IMR-90 (cell line): Measurements from ENCODE around the gene RNF130. TPM values are rescaled to one million over a fixed set of nuclear protein-coding genes. Genes with fewer than 3 reads are reported as not detected.

Experiments used
- ATAC-seq: fragments of 200-7000 bp; cut with Tn5 transposase; 2 replicates; pipeline ENCODE4 v1.9.1; 2020; ENCODE audit warnings: low read depth, mild to moderate bottlenecking, moderate library complexity
- BruUV-seq: library from RNA; stranded (reverse); fragments of 400-500 nt; replicated peaks from 2 replicates; lab custom pipeline; 2021; lab: Mats Ljungman, UMichigan
- CTCF ChIA-PET: fragments of 300-600 bp; formaldehyde crosslinking; extraction: SDS; loops from one replicate; lab custom pipeline; 2021; ENCODE audit warnings: antibody characterized with exemption; lab: Yijun Ruan, JAX
- POLR2A ChIA-PET: fragments of 300-600 bp; sonication (Branson Sonifier 250); formaldehyde crosslinking; loops from one replicate; lab custom pipeline; 2022; ENCODE audit warnings: antibody characterized with exemption; ENCODE audit not compliant: unreplicated experiment; lab: Charles Lee
- DNase-seq: peaks from one replicate; pipeline ENCODE4 v3.0.0; 2013
- H2AFZ ChIP-seq: replicated peaks from 2 replicates; pipeline ENCODE3; 2013; ENCODE audit warnings: low read length, mild to moderate bottlenecking; ENCODE audit not compliant: poor library complexity
- H2AK5ac ChIP-seq: 2 replicates; pipeline ENCODE4 v1.6.1; 2013; ENCODE audit warnings: low read depth, low read length, inconsistent platforms
- H2AK9ac ChIP-seq: replicated peaks from 2 replicates; pipeline ENCODE3; 2013; ENCODE audit warnings: mild to moderate bottlenecking, low read depth, low read length, moderate library complexity; ENCODE audit not compliant: poor library complexity
- H2BK120ac ChIP-seq: 2 replicates; pipeline ENCODE4 v1.6.1; 2013; ENCODE audit warnings: low read depth, low read length, inconsistent platforms
- H2BK15ac ChIP-seq: 3 replicates; pipeline ENCODE4 v1.6.1; 2013; ENCODE audit warnings: low read depth, low read length, inconsistent platforms
- H2BK20ac ChIP-seq: 2 replicates; pipeline ENCODE4 v1.6.1; 2013; ENCODE audit warnings: low read depth, mild to moderate bottlenecking, inconsistent platforms, low read length, moderate library complexity
- H2BK5ac ChIP-seq: 2 replicates; pipeline ENCODE4 v1.6.1; 2013; ENCODE audit warnings: mild to moderate bottlenecking, low read depth, low read length, inconsistent platforms; ENCODE audit not compliant: poor library complexity, severe bottlenecking
- H3K14ac ChIP-seq: replicated peaks from 2 replicates; pipeline ENCODE4 v1.6.1; 2013; ENCODE audit warnings: low read depth, low read length, inconsistent platforms
- H3K18ac ChIP-seq: 2 replicates; pipeline ENCODE4 v1.6.1; 2013; ENCODE audit warnings: low read depth, low read length, control low read depth
- H3K23ac ChIP-seq: 2 replicates; pipeline ENCODE4 v1.6.1; 2013; ENCODE audit warnings: low read depth, low read length, inconsistent platforms
- H3K27ac ChIP-seq: 2 replicates; pipeline ENCODE4 v1.5.1; 2013; ENCODE audit warnings: mild to moderate bottlenecking, control low read depth, low read length; ENCODE audit not compliant: insufficient read depth
- H3K27me3 ChIP-seq: 2 replicates; pipeline ENCODE4 v1.6.1; 2013; ENCODE audit warnings: low read length; ENCODE audit not compliant: control insufficient read depth, insufficient read depth
- H3K36me3 ChIP-seq: 2 replicates; pipeline ENCODE4 v1.6.1; 2013; ENCODE audit warnings: low read length, mixed read lengths; ENCODE audit not compliant: control insufficient read depth, insufficient read depth
- H3K4ac ChIP-seq: 2 replicates; pipeline ENCODE4 v1.6.1; 2013; ENCODE audit warnings: low read depth, low read length, inconsistent platforms
- H3K4me1 ChIP-seq: 2 replicates; pipeline ENCODE4 v1.6.1; 2013; ENCODE audit warnings: low read length, mixed read lengths; ENCODE audit not compliant: control insufficient read depth, insufficient read depth
- H3K4me2 ChIP-seq: 2 replicates; pipeline ENCODE4 v1.6.1; 2013; ENCODE audit warnings: low read depth, mild to moderate bottlenecking, control low read depth, low read length, moderate library complexity
- H3K4me3 ChIP-seq: 2 replicates; pipeline ENCODE4 v1.5.1; 2013; ENCODE audit warnings: low read depth, mild to moderate bottlenecking, control low read depth, low read length, moderate library complexity; ENCODE audit not compliant: insufficient read depth
- H3K56ac ChIP-seq: 2 replicates; pipeline ENCODE4 v1.6.1; 2013; ENCODE audit warnings: low read length, inconsistent platforms; ENCODE audit not compliant: insufficient read depth; ENCODE audit errors: extremely low read depth
- H3K79me1 ChIP-seq, 2 experiments: 2 replicates each; pipeline ENCODE4 v1.6.1; 2013; ENCODE audit warnings: low read length in 2 of 2, inconsistent platforms in 1 of 2, low read depth in 1 of 2
- H3K9ac ChIP-seq: 2 replicates; pipeline ENCODE4 v1.6.1; 2013; ENCODE audit warnings: low read depth, low read length, control low read depth
- H3K9me1 ChIP-seq: 2 replicates; pipeline ENCODE4 v1.6.1; 2013; ENCODE audit warnings: low read length, inconsistent platforms; ENCODE audit not compliant: insufficient read depth
- H3K9me3 ChIP-seq: 2 replicates; pipeline ENCODE4 v1.6.1; 2013; ENCODE audit warnings: low read length; ENCODE audit not compliant: control insufficient read depth, insufficient read depth
- H4K20me1 ChIP-seq: 2 replicates; pipeline ENCODE4 v1.6.1; 2013; ENCODE audit warnings: low read length, inconsistent platforms; ENCODE audit not compliant: insufficient read depth
- H4K5ac ChIP-seq: 2 replicates; pipeline ENCODE4 v1.6.1; 2013; ENCODE audit warnings: mild to moderate bottlenecking, low read depth, low read length, control low read depth
- H4K8ac ChIP-seq, 2 experiments: 2 replicates each; pipeline ENCODE4 v1.6.1; 2013; ENCODE audit warnings: low read depth in 2 of 2, low read length in 2 of 2, control low read depth in 1 of 2, inconsistent platforms in 1 of 2
- H4K91ac ChIP-seq: 2 replicates; pipeline ENCODE4 v1.6.1; 2013; ENCODE audit warnings: low read depth, low read length, inconsistent platforms; ENCODE audit not compliant: insufficient read depth
- BHLHE40 ChIP-seq: fragments of 150-350 bp; IDR thresholded peaks from 2 replicates; pipeline ENCODE4 v1.6.1; 2016; ENCODE audit warnings: mild to moderate bottlenecking, low read depth, low read length
- CEBPB ChIP-seq: IDR thresholded peaks from 2 replicates; pipeline ENCODE4 v1.6.1; 2012; ENCODE audit warnings: low read depth, low read length, improper control_type of control experiment
- CHD1 ChIP-seq: IDR thresholded peaks from 2 replicates; pipeline ENCODE4 v1.6.1; 2012; ENCODE audit warnings: low read depth, low read length, improper control_type of control experiment
- CTCF ChIP-seq: conservative IDR thresholded peaks from 2 replicates; pipeline ENCODE4 v1.5.1; 2012; ENCODE audit warnings: mild to moderate bottlenecking, low read depth, low read length, improper control_type of control experiment
- ELK1 ChIP-seq: fragments of 150-350 bp; IDR thresholded peaks from 2 replicates; pipeline ENCODE4 v1.6.1; 2016; ENCODE audit warnings: low read depth, mild to moderate bottlenecking, low read length, moderate library complexity, borderline replicate concordance
- FOS ChIP-seq: fragments of 150-350 bp; IDR thresholded peaks from 2 replicates; pipeline ENCODE4 v1.6.1; 2016; ENCODE audit warnings: low read depth, low read length
- MAFK ChIP-seq: IDR thresholded peaks from 2 replicates; pipeline ENCODE4 v1.6.1; 2012; ENCODE audit warnings: low read depth, low read length, improper control_type of control experiment
- MAZ ChIP-seq: IDR thresholded peaks from 2 replicates; pipeline ENCODE4 v1.6.1; 2012; ENCODE audit warnings: low read depth, mild to moderate bottlenecking, low read length, improper control_type of control experiment, moderate library complexity, borderline replicate concordance
- NFE2L2 ChIP-seq: fragments of 150-350 bp; IDR thresholded peaks from 2 replicates; pipeline ENCODE4 v1.6.1; 2016; ENCODE audit warnings: low read depth, mild to moderate bottlenecking, low read length
- POLR2A ChIP-seq: IDR thresholded peaks from 2 replicates; pipeline ENCODE4 v1.6.1; 2012; ENCODE audit warnings: mild to moderate bottlenecking, low read depth, low read length
- RAD21 ChIP-seq: IDR thresholded peaks from 2 replicates; pipeline ENCODE4 v1.6.1; 2012; ENCODE audit warnings: low read length, improper control_type of control experiment
- RCOR1 ChIP-seq: IDR thresholded peaks from 2 replicates; pipeline ENCODE4 v1.6.1; 2012; ENCODE audit warnings: mild to moderate bottlenecking, low read length, improper control_type of control experiment; ENCODE audit not compliant: insufficient replicate concordance
- RFX5 ChIP-seq: IDR thresholded peaks from 2 replicates; pipeline ENCODE4 v1.8.0; 2012; ENCODE audit warnings: low read depth, mild to moderate bottlenecking, low read length, moderate library complexity
- SMC3 ChIP-seq: fragments of 150-350 bp; IDR thresholded peaks from 2 replicates; pipeline ENCODE4 v1.6.1; 2016; ENCODE audit warnings: low read depth, mild to moderate bottlenecking, antibody characterized with exemption, low read length, moderate library complexity
- WGBS, 2 experiments: methylation state at CpG; one replicate each; pipeline versions ENCODE4 v1.1.5 to v1.1.7; 2013; ENCODE audit warnings: missing lambda C conversion rate in 2 of 2; ENCODE audit not compliant: insufficient read length in 1 of 2; ENCODE audit errors: extremely low coverage in 2 of 2; 5-methylcytosine and 5-hydroxymethylcytosine counted together
- dilution Hi-C: fragments of 300-500 bp; cut with HindIII; formaldehyde crosslinking; loops from one replicate; pipeline ENCODE4 v1.14.3; 2018; ENCODE audit warnings: low sequenced_read_pairs; ENCODE audit not compliant: unreplicated experiment
- in situ Hi-C: fragments of 300-500 bp; cut with MboI; formaldehyde crosslinking; loops from 3 replicates; pipeline ENCODE4 v1.14.3; 2019; ENCODE audit warnings: low sequenced_read_pairs, inconsistent platforms, mixed read lengths
- intact Hi-C: fragments of 100-400 bp; cut with micrococcal nuclease; formaldehyde crosslinking; loops from 2 replicates; pipeline ENCODE4 v1.10.0; 2022
- polyA plus RNA-seq, 3 experiments: library from polyadenylated mRNA; depleted of rRNA; stranded (reverse); fragments of >200 nt; gene quantifications; 2 replicates each; pipeline ENCODE4 v1.2.3, GENCODE V29; 2012; ENCODE audit warnings: low replicate concordance in 1 of 3
- total RNA-seq: library from RNA; depleted of rRNA; stranded (reverse); fragments of >200 nt; gene quantifications from 2 replicates; pipeline ENCODE4 v1.2.3, GENCODE V29; 2012

Gene RNF130
- total and polyA plus RNA-seq, 2 of the 4 experiments (the other 2 are of a cell fraction), result 12.9 to 21.7 TPM

- Histone ChIP-seq H3K4me3 (peak within 1 kb of the TSS; percentile 99), H3K9ac (peak within 1 kb of the TSS; percentile 96), H2AK5ac (peak within 1 kb of the TSS; percentile 70), H3K79me1 (peaks cover 19 to 40% of the 10 kb centered on the region in 2 experiments), H4K8ac (peak within 1 kb of the TSS; percentile 88 to 95), H2BK20ac (no peak within 1 kb of the TSS), H3K18ac (peak within 1 kb of the TSS; percentile 80; the same call in 1 of the 2 replicates), H3K14ac (peak within 1 kb of the TSS; percentile 92), H4K20me1 (peaks cover 14% of the 10 kb centered on the region; the same call in 1 of the 2 replicates), H3K4me2 (peak within 1 kb of the TSS; percentile 86), H3K9me1 (peaks cover 4% of the 10 kb centered on the region; the same call in 1 of the 2 replicates), H3K4ac (peak within 1 kb of the TSS; percentile 89), H3K23ac (peak within 1 kb of the TSS; percentile 87; the same call in 1 of the 2 replicates), H4K91ac (peak within 1 kb of the TSS; percentile 83; the same call in 1 of the 2 replicates), H3K27ac (peak within 1 kb of the TSS; percentile 97), H2BK5ac (peak within 1 kb of the TSS; percentile 92), H3K36me3 (peaks cover 19% of the 10 kb centered on the region), H3K4me1 (peaks cover 7% of the 10 kb centered on the region; the same call in 1 of the 2 replicates), H2BK120ac (peak within 1 kb of the TSS; percentile 56; the same call in 1 of the 2 replicates), H2AFZ (peak within 1 kb of the TSS; percentile 99), H3K27me3 (no peaks in the 10 kb centered on the region), H4K5ac (peak within 1 kb of the TSS; percentile 88), H2AK9ac (peak within 1 kb of the TSS; percentile 91), H2BK15ac (no peak within 1 kb of the TSS), H3K9me3 (no peaks in the 10 kb centered on the region), H3K56ac (peak within 1 kb of the TSS; percentile 53; the same call in 1 of the 2 replicates)
- BruUV-seq, result no TSS peak
- CTCF ChIA-PET, result interaction anchor here (1.1 kb wide), 1 partner anchor 145 kb away, joined by 3 read pairs; no protein-coding TSS in a partner anchor
- dilution Hi-C loops (no loop called here), in situ Hi-C loops (no loop called here), intact Hi-C loops (loop anchor here (1.0 to 5.0 kb wide), 3 partner anchors 105 to 183 kb away; partner anchors contain the start of gene RNF130)
- POLR2A ChIA-PET, result interaction anchor here (0.6 kb wide), 1 partner anchor 20 kb away, joined by 3 read pairs; no protein-coding TSS in a partner anchor
- DNase-seq, result peak; percentile 45
- WGBS, 2 experiments, result 0% methylated on average over 49 of the region's 105 CpGs; no CpG with 5 or more reads in 1 of the 2 experiments
- ATAC-seq, result peak; percentile 94
- no peak for TF ChIP-seq BHLHE40
- no peak for TF ChIP-seq CHD1
- peak; percentile 7; the same call in 1 of the 2 replicates for TF ChIP-seq SMC3
- TF ChIP-seq FOS, result no peak
- peak; percentile 47; the same call in 1 of the 2 replicates for TF ChIP-seq POLR2A
- TF ChIP-seq NFE2L2, result no peak
- no peak for TF ChIP-seq CEBPB
- no peak for TF ChIP-seq MAFK
- TF ChIP-seq MAZ, result peak; percentile 52; the same call in 1 of the 2 replicates
- TF ChIP-seq RAD21, result 0 out of 2 replicates have a peak, but pooled peaks have one; percentile 9
- no peak for TF ChIP-seq RCOR1
- TF ChIP-seq RFX5, result no peak
- no peak for TF ChIP-seq ELK1
- peak; percentile 50 for TF ChIP-seq CTCF
Observed at GRCh38 chr5:179907556-179908324, 163.8 kb downstream of the RNF130 start, which contains the start of gene TBC1D9B. Gene TBC1D9B (minus strand): TSS chr5:179907897. CDS start chr5:179907821, 76 bp downstream.
